NCI-H345 (cell line): Measurements from ENCODE around the gene SLC35F3.
"Not testable (repeated sequence)": the region's sequence is repeated elsewhere in the genome, so short reads cannot be mapped to it uniquely, and the experiment has no call there.

Experiments used
- DNase-seq: peaks from one replicate; lab custom pipeline; 2025; lab: John Stamatoyannopoulos, UW

The SLC35F3 gene

DNA sequence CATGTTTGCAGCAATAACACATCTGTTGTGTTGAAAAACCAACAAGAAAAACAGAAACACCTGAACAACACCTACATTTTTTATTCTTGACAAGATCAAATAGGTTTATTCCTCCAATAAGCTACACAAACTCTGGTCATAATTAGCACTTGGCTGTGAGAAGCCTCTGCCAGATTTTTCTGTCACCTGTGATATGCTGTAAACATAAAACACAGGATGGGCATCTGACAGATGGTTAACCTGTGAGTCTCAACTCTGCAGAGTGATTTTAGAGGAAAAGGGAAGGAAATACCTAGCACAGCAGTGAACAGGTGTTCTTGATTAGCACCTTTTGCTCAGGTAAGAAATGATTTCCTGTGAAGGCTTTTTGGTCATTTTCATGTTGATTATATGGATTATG, 293.4 kb downstream of the SLC35F3 start:
- DNase-seq, result no peak

DNA sequence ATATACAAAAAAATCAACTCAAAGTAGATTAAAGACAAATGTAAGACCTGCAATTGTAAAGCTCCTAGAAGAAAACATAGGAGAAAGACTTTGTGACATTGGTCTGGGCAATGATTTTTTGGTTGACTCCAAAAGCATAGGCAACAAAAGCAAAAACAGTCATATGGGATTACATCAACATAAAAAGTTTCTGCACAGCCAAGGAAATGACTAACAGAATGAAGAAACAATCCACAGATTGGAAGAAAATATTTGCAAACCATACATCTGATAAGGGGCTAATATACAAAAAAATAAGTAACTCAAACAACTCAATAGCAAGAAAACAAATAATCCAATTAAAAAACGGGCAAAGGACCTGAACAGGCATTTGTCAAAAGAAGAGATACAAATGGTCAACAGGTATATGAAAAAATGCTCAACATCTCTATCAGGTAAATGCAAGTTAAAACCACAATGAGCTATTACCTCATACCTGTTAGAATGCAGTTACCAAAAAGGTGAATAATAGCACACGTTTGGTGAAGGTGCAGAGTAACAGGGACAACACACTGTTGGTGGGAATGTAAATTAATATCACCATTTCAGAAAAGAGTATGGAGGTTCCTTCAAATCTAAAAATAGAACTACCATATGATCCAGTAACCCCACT, 295.1 kb downstream of the SLC35F3 start:
- DNase-seq, result no peak

DNA sequence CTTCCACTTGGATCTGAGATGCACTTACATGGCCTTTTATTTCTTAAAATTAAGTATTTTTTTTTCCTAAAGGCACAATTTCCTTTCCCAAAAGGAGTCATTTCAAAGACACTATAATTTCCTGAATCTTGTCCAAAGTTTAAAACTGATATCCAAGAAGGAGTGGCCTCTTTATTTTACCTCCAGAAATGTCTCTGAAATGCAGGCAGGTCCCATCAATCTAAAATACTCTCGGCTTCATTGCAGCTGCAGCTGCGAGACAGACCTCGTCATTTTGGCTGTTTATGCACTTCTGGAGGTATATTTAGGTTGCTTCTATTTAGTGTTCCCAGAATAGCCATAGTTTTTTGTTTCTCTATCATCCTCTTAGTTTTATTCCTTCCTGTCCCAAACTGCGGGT, 296.1 kb downstream of the SLC35F3 start:
- no peak for DNase-seq

DNA sequence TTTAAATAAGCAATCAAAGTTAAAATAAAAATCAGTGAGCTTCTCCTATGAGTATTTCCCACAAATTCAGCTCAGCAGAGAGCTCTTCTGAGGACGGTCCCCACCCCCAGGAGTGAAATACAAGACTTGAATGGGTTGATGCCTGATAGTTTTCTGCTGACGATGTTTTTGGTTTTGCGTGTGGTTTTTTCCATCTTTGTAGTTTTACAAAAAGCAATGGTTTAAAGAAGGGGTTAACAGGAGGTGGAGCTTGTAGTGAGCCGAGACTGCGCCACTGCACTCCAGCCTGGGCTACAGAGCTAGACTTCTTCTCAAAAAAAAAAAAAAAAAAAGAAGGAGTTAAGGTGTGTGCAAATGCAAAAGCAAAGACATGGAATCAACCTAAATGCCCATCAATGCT, 297.1 kb downstream of the SLC35F3 start:
- no peak for DNase-seq

DNA sequence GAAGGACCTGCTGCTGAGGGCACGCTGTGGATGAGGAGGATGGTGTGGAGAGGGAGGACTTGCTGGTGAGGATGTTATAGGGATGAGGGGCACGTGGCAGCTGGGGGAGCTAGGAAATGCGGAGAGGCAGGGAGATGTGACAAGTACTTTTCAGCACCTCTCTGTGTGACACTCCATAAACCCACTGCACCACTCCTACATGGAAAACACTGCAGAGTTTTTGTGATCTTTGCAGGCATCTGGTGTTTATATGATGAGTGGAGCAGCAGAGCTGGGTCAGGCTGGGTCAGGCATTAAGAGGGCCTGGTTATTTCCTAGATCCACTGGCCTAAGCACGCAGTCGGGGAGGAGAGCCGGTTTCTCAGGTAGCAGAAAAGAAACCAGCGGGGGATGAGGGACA, 301.5 kb downstream of the SLC35F3 start:
- no peak for DNase-seq

DNA sequence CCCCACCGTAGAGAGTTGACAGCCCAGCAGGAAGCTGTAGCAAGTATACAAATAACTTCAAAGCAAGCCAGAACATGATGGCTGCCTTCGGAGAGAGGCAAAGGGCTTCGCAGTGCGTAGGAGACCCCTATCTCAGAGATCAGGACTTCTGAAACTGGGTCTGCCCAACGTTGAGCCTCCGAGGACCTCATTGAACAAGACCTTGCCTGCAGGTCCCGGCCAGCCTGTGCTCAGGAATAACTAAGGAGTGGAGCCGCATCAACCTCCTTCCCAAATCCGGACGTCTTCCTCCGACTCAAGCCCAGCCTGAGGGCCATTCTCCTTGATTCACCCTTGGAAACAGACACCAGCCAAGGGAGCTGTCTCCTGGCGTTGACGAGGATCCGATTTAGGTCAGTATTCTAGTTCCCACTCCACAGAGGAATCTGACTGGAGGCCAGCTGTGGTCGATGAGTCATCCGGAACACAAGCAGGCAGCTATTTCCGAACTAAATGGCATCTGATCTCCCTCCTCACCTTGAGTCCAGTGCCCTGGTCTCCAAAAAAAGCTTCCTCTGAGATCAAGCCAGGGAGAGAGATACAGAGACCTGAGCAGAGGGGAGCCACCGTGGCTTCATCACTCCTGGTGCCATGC, 302.3 kb downstream of the SLC35F3 start:
- no peak for DNase-seq

DNA sequence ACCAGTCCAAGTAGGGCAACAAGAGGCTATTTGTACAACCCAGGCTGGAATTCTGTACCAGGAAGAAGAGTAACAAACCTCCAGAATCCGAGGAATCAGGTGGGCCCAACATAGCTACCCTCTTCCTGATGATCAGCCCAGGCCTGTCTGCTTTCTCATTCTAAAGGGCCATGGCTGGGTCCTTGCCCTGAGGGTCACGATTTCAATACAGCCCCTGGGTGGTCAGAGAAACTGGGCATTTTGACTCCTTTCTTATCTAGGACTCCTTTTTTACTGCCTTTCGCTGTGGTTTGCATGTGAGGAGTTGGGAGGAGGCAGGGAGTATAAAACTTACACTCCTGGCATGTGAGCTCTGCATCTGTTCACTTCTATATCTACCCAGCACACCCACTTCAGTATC, 303.9 kb downstream of the SLC35F3 start:
- DNase-seq, result no peak

DNA sequence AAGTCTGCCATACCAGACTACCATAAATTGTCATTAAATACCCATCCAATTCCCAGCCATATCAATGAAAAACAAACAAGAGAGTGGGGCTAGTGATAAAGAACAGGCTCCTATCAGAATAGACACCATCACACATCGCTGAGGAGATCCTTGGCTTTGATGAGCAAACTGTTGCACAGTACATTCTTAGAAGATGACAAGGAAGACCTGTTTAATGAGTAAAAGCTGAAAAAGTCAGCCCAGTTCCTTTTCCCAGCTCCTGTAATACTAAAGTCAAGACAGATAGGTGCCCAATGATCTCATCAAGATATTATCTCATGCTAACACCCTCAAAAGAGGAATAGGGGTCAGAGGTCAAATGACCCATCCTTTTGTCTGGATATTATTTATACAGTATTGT, 304.3 kb downstream of the SLC35F3 start:
- DNase-seq, result no peak

DNA sequence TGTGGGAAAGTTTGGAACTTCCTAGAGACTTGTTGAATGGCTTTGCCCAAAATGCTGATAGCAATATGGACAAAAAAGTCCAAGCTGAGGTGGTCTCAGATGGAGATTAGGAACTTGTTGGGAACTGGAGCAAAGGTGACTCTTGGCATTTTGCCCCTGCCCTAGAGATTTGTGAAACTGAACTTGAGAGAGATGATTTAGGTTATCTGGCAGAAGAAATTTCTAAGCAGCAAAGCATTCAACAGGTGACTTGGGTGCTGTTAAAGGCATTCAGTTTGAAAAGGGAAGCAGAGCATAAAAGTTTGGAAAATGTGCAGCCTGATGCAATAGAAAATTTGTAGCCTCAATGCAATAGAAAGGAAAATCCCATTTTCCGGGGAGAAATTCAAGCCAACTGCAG, 306.0 kb downstream of the SLC35F3 start:
- DNase-seq, result not testable (repeated sequence)

DNA sequence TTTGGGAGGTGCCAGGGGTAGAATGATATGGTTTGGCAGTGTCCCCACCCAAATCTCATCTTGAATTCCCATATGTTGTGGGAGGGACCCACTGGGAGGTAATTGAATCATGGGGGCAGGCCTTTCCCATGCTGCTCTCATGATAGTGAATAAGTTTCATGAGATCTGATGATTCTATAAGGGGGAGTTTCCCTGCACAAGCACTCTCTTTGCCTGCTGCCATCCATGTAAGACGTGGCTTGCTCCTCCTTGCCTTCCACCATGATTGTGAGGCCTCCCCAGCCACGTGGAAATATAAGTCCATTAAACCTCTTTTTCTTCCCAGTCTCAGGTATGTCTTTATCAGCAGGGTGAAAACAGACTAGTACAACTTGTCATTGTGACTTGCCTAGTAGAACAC, 307.4 kb downstream of the SLC35F3 start:
- not testable (repeated sequence) for DNase-seq

DNA sequence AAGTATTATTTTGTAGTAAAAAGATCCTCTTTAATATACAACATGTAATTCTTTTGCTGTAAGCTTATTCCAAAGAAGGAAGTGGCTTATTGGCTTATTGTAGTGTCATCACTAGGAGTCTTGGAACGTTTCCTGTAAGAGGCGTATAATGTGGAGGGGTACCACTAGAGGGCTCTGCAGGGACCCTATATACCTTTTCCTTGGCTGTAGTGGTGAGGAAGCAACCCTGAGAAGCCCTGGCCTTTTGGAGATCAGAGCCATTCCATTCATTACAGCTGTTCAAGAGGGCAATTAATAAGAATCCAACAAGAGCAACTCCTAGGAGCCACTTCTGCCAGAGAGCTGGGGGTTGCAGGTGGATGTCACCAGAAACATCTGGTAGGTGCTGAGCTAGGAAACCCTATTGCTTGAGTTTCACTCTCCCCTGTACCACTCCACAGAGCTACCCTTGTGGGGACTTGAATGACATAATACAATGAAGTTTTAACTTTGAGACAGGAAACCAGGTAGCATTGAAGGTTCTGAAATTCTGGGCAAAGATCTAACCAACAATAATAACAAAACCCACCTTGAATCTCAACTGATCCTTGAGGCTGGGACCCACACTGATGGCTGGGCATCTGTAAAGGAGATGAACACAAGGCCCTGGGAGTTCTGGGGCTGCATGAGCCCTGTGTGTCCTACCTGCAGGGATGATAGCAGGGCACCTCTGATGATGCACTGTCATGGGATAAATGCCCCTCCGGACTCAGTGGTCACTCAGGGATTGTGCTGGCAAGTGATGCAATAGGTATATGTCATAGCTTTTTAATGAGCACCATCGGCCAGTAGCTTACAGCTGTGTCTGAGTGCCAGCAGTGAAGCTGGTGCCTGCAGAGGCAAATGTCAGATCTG, 308.5 kb downstream of the SLC35F3 start:
- peak; percentile 76 for DNase-seq

DNA sequence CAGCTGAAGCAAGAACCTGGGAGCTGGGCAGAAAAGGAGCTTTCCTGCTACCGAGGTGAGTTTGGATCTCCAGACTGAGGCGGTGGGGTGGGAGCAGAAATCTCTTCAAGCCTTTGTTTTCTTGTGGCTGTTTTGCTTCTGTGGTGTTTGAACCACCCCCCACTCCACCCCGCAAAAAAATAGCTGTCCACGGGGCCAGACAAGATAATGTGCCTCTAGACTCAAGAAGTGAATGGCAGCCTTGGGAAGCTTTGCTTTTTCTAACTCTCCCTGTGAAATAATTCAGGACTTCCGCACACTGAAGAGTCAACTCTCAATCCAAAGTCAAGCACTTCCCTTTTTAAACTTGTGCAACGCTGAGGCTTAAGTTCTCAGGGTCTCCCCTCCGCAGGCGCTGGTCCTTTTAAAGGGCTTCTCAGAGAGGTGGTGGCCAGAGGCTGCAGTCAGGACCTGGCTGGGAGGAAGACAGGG, 309.2 kb downstream of the SLC35F3 start:
- no peak for DNase-seq

DNA sequence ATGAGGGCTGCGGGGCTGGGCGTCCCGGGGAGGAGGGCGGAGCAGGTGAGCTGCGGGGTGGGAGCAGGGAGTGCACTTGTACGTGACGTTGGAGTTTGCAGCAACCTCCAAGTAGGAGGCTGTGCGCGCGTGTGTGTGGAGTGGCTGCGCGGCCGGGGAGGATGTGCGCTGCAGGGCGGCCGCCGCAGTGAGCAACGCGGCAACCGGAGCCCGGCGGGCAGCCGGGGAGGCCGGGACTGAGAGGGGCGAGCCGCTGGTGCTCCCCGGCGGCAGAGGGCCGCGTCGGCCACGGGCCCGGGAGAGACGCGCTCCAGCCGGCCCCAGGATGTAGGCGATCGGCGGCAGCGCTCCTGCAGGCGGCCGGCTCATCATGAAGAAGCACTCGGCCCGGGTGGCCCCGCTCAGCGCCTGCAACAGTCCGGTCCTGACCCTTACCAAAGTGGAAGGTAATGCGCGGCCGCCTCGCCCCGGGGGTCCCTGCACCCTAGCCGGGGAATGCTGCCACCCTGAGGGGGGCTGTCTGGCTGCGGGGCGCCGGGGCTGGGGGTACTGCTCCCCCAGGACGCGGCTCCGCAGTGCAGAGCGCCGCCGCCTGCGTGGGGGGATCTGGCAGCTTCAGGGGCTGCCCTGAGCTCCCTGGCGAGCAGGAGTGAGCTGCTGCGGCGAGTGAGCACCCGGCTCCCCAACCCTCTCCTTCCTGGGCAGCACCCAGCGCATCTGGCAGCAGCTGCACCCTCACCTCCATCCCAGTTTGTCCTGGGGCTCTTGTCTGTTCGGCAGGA, 309.8 kb downstream of the SLC35F3 start:
- peak; percentile 63 for DNase-seq

DNA sequence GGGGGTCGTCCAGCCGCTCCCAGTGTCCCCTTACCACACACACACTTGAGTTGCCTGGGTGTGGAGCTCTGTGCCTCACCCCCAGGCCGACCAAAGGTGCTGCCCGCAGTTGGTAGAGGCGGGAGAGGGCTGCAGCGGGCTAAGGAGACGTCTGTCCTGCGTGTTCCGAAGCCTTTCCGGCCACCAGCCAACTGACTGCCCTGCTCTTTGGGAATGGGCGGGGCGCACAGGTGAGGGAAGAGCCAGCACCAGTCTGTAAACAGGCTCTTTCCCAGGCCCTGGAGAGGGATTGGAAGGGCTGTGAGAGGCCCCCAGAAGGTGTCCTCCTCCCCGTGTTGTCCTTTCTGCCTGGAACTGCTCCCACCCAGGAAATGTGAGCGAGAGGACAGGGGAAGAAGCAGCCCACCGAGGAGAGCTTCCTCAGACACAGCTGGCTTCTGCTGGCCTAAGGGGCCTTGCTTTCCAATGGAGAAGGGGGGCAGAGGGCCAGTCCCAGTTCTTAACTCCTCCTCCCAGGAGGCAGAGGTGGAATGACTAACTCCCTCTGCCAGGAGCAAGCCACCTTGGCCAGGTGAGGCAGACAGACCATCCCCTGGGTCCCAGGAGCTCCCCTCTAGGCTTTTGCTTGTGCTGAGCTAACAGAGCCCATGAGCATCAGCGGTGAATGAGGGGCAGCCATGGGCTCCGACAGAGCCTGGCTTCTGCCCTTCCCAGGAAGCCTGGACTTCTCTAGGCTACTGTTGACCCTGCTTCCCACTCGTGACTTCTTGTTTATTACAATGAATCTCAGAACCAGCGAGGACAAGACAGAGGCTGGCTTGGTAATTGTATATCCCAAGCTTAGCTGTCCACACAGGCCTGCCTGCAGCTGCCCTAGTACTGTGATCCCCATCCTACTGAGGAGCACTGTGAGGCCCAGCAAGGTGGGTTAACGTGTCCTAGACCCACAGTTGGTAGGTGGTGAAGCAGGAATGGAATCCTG, 310.7 kb downstream of the SLC35F3 start:
- DNase-seq, result peak; percentile 57

DNA sequence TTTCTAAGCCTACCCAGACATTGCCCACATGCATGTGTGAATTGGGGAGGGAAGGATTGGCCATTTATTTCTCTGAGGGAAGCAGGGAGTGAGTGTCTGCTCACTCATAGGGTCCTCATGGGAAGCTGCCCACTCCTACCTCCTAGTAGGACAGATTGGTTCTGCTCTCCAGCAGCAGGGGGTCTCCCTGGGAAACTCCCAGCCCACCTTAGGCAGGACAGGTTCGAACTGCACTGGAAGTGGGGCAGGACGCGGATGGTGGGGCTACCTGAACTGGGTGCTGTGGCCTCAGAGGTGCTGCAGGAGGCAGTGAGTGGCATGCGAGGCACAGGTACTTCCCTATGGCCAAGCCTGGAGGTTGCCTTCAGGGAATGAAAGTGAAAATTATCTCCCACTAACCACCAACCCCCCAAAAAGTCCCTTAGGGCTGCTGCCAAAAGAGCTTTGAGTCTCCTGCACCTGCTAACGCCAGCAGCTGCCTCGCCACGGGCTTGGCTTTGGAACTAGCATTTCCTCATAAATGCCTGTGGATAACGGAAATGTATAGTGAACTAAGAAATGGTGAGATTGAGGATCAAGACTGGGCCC, 311.7 kb downstream of the SLC35F3 start:
- DNase-seq, result no peak

DNA sequence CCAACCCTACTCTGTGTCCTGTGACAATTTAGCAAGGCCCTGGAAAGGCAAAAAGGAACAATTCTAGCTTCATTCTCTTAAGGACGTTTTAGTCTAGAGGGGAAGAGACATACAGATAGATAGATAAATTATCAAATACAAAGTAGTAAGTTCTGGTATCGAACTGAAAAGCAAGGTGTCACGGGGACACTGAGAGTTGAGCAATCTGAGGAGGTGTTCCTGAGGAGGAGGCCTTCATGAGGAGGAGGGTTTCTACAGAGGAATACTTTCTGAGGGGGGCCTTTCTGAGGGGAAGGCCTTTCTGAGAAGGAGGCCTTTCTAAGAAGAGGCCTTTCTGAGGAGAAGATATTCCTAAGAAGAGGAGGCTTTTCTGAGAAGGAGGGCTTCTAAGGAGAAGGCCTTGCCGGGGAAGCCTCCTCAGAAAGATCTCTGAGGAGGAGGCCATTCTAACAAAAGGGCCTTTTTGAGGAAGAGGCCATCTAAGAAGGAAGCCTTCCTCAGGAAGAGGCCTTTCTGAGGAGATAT, 312.9 kb downstream of the SLC35F3 start:
- DNase-seq, result no peak

DNA sequence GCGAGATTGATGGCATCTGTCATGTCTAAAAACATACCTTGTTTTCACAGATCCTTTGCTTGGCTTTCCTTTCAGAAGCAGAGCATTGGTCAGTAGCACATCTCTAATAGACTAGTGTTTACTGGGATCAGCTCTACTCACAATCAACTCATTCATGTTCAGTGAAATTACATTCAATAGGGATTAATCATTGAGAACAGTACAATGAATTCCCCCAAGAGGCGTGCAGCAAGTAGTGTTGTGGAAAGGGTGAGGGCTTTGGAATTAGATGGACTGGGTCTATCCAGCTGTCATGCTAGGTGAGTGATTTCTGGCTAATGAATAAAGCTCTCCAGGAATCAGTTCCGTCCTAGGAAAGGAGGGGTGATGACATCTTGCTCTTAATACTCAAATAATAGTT, 313.6 kb downstream of the SLC35F3 start:
- no peak for DNase-seq

DNA sequence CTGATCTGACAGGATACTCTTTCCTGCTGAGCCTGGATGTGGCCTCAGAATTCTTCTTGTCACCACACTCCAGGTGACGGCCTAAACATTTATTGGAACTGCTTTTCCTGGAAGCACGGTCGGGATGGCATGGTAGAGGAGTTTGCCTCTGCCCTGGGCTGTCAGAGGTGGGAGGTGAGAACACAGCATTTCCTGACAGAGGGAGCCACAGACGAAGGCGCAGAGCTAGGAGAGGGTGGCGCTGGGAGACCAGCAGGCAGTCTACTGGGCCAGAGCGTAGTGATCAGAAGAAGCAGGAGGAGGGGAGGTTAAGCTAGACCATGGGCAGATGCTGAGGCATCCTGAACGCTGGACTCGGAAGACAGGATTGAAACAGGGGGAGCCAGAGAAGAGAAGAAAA, 315.2 kb downstream of the SLC35F3 start:
- DNase-seq, result no peak

DNA sequence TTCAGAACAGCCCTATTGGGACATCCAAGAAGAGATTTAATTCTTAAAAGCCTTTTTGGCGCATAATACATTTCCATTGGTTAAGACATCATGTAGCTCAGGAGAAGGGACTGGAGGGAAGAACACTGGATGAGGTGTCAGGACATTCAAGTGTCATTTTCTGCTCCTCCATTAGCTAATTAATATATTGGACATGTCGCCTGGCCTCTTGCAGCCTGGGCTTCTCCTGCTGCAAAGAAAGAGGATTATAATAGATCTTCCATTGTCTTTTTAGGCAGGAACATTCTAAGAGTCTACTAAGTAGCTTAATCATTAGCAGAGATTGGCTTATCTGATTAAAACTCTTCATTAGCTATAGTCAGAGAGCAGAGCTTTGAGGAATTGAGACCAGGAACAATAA, 317.1 kb downstream of the SLC35F3 start:
- DNase-seq, result no peak

DNA sequence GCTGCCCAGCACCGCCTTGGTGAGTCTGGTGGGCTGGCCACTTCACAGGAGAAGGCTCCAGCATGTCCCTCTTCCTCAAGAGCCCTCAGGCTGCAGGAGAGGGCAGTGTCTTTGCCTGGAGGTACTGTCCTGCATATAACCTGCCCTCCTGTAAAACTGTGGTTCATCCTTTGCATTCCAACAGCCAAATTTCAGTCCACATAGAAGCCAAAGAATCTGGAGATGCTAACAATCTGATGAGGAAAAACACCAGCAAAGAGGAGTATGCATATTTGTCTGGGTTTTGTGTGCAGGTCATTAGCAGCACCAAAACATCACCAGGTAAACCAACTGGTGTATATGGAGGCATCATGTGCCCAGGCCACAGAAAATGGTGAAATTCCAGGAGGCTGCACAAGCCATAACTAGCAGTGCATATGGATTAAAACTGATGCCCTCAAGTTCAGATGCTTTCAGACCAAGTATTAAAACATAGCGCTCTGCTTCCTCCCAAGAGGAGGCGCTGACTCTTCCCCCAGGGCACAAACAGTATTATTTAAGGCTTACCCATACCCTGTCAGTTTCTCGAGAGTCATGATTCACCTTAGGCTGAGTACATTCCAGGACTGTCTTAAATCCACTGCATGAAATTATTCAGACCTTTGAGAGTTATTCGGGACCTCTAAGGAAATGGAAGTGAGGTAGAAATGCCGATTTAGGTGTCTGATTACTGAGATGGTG, 318.2 kb downstream of the SLC35F3 start:
- no peak for DNase-seq
